Loucy (cell line): ENCODE results near the gene NFIX.

Experiments used
- H2AFZ ChIP-seq: fragments of 200-600 bp; sonication (generic); 2 replicates; pipeline ENCODE4 v1.6.0; 2016; ENCODE audit warnings: antibody characterized with exemption, mild to moderate bottlenecking, low read length, moderate library complexity
- H3F3A ChIP-seq: fragments of 200-600 bp; 2 replicates; pipeline ENCODE4 v1.6.0; 2016; ENCODE audit warnings: antibody characterized with exemption, low read depth, mild to moderate bottlenecking
- H3K27me3 ChIP-seq: fragments of 200-600 bp; sonication (generic); 2 replicates; pipeline ENCODE4 v1.6.1; 2014; ENCODE audit warnings: low read length, mild to moderate bottlenecking; ENCODE audit not compliant: insufficient read depth, poor library complexity, severe bottlenecking
- H3K36me3 ChIP-seq: fragments of 200-600 bp; sonication (generic); 2 replicates; pipeline ENCODE4 v1.6.1; 2016; ENCODE audit warnings: low read length; ENCODE audit not compliant: insufficient read depth
- H3K4me1 ChIP-seq: fragments of 200-600 bp; sonication (generic); 2 replicates; pipeline ENCODE4 v1.5.1; 2014; ENCODE audit warnings: low read length, mild to moderate bottlenecking; ENCODE audit not compliant: insufficient read depth, poor library complexity, severe bottlenecking
- H3K4me2 ChIP-seq: fragments of 200-600 bp; sonication (generic); 2 replicates; pipeline ENCODE4 v1.6.0; 2014; ENCODE audit warnings: antibody characterized with exemption, low read length, low read depth, mild to moderate bottlenecking; ENCODE audit not compliant: poor library complexity, severe bottlenecking
- H3K4me3 ChIP-seq: fragments of 200-600 bp; sonication (generic); 2 replicates; pipeline ENCODE4 v1.5.1; 2014; ENCODE audit warnings: low read length, mild to moderate bottlenecking, mixed read lengths; ENCODE audit not compliant: poor library complexity, severe bottlenecking
- H3K79me2 ChIP-seq: fragments of 200-600 bp; sonication (generic); 2 replicates; pipeline ENCODE4 v1.6.1; 2014; ENCODE audit warnings: low read length; ENCODE audit not compliant: insufficient read depth
- H3K9ac ChIP-seq: fragments of 200-600 bp; sonication (generic); 2 replicates; pipeline ENCODE4 v1.6.0; 2014; ENCODE audit warnings: mild to moderate bottlenecking, low read depth, low read length, moderate library complexity; ENCODE audit not compliant: poor library complexity, severe bottlenecking
- H3K9me2 ChIP-seq: fragments of 200-600 bp; sonication (generic); replicated peaks from 2 replicates; pipeline ENCODE4 v1.6.1; 2016; ENCODE audit warnings: low read depth, low read length, mixed read lengths
- H3K9me3 ChIP-seq: fragments of 200-600 bp; sonication (generic); 2 replicates; pipeline ENCODE4 v1.6.1; 2014; ENCODE audit warnings: mild to moderate bottlenecking, antibody characterized with exemption, low read length, low read depth; ENCODE audit not compliant: insufficient read depth
- H4K20me1 ChIP-seq: fragments of 200-600 bp; sonication (generic); 2 replicates; pipeline ENCODE4 v1.6.0; 2014; ENCODE audit warnings: antibody characterized with exemption, low read length, mild to moderate bottlenecking; ENCODE audit not compliant: insufficient read depth, poor library complexity, severe bottlenecking
- CTCF ChIP-seq: fragments of 200-600 bp; sonication (generic); conservative IDR thresholded peaks from 2 replicates; pipeline ENCODE4 v1.5.1; 2014; ENCODE audit warnings: mild to moderate bottlenecking, antibody characterized with exemption, low read length
- EZH2phosphoT487 ChIP-seq: fragments of 200-600 bp; IDR thresholded peaks from 2 replicates; pipeline ENCODE4 v1.6.1; 2018; ENCODE audit warnings: antibody characterized with exemption, mild to moderate bottlenecking, moderate library complexity, borderline replicate concordance

NFIX gene

GRCh38 chr19:13036366-13036976 lies 41.2 kb downstream of the NFIX start:
- H3K27me3 ChIP-seq: no peaks in the 10 kb centered on the region
- H3K4me1 ChIP-seq: no peaks in the 10 kb centered on the region
- no peaks in the 10 kb centered on the region for H4K20me1 ChIP-seq
- H3K79me2 ChIP-seq: no peaks in the 10 kb centered on the region
- H3K9me3 ChIP-seq: no peaks in the 10 kb centered on the region
- H3K4me3 ChIP-seq: no peak overlapping the region
- no peaks in the 10 kb centered on the region for H3F3A ChIP-seq
- no peak overlapping the region for H3K9ac ChIP-seq
- H3K4me2 ChIP-seq: no peak overlapping the region
- H3K9me2 ChIP-seq: no peaks in the 10 kb centered on the region
- TF ChIP-seq EZH2phosphoT487 (no peak), CTCF (no peak)
- no peak overlapping the region for H2AFZ ChIP-seq
- no peaks in the 10 kb centered on the region for H3K36me3 ChIP-seq

- Histone ChIP-seq H3K4me3 (no peak overlapping the region), H3K27me3 (no peaks in the 10 kb centered on the region), H3F3A (no peaks in the 10 kb centered on the region), H3K9me3 (no peaks in the 10 kb centered on the region), H3K9ac (no peak overlapping the region), H3K36me3 (no peaks in the 10 kb centered on the region), H2AFZ (no peak overlapping the region), H3K79me2 (no peaks in the 10 kb centered on the region), H4K20me1 (no peaks in the 10 kb centered on the region), H3K9me2 (no peaks in the 10 kb centered on the region), H3K4me2 (no peak overlapping the region), H3K4me1 (no peaks in the 10 kb centered on the region)
- TF ChIP-seq CTCF: no peak
- no peak for TF ChIP-seq EZH2phosphoT487
These were observed 41.9 kb downstream of the NFIX start for GRCh38 chr19:13037161-13037560.

GRCh38 chr19:13037731-13038130 lies 42.5 kb downstream of the NFIX start:
- Histone ChIP-seq H3K4me3 (no peak overlapping the region), H2AFZ (no peak overlapping the region), H3F3A (no peaks in the 10 kb centered on the region), H3K4me2 (no peak overlapping the region), H3K9ac (no peak overlapping the region), H3K4me1 (peaks cover 2% of the 10 kb centered on the region), H3K9me3 (no peaks in the 10 kb centered on the region), H3K27me3 (no peaks in the 10 kb centered on the region), H3K79me2 (no peaks in the 10 kb centered on the region), H3K9me2 (no peaks in the 10 kb centered on the region), H3K36me3 (no peaks in the 10 kb centered on the region), H4K20me1 (no peaks in the 10 kb centered on the region)
- TF ChIP-seq EZH2phosphoT487: no peak
- TF ChIP-seq CTCF: no peak
